ENCODE results near the gene PSMA5.
"Not testable (repeated sequence)": the region's sequence is repeated elsewhere in the genome, so short reads cannot be mapped to it uniquely, and the experiment has no call there.

Gene PSMA5

DNA sequence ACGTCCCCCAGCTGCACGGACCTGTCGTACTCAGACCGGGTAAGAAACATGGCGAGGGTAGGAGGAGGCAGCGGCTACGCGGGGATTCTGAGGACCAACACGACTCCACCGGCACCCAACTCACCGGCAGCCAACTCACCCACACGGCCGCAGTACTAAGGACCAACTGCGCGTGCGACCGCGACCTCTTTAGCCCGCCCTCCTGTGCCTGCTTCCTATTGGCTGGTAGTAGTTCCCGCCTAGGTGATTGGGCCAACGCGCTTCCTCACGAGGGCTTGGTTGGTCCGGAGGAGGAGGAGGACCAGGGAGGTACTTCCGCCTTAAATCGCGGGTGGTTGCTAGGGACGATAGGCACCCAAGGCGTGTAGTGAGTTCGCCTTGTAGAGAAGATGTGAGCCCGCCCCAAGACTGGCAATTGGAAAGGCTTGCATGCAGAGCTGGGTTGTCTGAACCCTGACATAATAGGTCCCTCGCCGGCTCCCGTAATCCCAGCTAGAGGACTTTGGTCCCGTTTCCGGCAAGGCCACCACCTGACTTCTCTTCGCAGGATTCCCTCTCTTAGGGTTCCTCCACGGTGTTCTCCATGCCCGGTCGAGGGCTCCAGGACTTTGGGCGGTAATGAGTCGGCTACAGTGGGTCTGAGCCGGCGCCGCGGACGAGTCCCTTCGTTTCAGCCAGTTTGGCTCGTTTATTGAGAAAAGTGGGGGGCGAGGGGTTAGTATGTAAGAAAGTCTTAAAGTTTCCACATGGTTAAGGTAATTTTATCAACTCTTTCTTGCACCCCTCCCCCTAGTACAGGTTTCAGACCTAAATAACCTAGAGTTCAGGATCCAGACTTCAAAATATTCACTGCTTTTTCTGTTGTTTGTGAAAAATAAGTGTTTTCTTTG, at the start of gene PSMA5:
TSS of gene PSMA5 (minus strand) at position 168 of the 890 bp plus-strand sequence. CDS start at position 50, 118 bp downstream.
- DNase-seq = peak; percentile 98

DNA sequence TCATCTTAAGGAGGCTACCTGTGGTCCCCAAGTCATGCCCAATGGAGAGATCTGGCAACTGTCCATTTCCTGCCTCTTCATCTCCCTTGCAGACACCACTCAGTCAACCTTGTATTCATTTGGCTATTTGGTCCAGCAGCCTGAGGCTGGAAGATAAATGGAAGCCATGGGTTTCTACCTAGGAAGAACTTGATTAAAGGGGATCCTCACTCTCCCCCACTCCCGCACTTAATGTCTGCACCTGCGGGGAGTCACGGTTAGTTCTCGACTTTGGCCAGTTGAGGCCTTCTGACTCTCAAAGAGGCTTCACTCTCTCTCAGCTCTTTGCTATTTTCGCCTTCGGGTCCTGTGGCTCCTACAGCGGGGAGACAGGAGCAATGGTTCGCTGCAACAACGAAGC, 49.0 kb upstream of the PSMA5 start:
- DNase-seq = no peak

DNA sequence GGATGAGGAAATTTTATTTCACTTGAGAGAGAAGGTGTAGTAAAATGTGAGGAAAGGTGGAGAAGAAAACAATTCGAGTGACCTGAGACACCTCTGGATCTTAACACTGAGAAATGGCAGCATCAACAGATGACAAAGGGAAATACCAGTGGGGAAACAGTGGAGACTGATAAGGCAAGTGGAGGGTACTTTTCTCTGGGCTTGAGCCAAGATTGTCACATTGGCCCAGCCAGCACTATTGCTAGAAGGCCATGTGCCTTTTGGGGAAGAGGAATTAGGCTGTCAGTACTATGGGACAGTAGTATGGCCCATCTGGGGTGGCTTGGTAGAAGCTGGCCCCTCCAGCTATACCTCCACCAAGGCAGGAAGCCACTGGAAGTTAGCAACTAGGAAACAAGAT, 48.4 kb upstream of the PSMA5 start:
- DNase-seq = no peak

DNA sequence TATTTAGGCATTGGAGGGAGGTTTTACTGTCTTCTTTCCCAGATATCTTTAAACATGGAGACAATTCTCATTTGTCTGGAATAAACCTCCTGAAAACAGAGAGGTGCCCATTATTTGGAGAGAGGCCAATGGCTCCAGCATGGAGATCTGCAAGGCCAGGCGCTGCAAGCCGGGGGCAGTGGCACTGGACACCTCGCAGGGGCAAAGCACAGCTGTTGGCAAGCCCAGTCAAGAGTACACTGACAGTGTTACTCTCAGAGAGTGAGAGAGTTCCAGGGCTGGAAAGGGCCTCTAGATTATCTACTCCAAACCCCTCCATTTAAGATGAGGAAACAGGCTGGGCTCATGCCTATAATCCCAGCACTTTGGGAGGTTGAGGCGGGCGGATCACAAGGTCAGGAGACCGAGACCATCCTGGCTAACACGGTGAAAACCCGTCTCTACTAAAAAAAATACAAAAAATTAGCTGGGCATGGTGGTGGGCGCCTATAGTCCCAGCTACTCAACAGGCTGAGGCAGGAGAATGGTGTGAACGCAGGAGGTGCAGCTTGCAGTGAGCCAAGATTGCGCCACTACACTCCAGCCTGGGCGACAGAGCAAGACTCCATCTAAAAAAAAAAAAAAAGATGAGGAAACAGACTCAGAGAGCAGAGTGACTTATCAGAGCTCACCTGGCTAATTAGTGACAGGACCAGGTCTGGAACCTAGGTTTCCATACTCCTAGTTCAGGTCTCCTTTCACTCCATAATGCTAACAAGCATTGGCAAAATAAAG, 47.2 kb upstream of the PSMA5 start:
- DNase-seq = not testable (repeated sequence)

DNA sequence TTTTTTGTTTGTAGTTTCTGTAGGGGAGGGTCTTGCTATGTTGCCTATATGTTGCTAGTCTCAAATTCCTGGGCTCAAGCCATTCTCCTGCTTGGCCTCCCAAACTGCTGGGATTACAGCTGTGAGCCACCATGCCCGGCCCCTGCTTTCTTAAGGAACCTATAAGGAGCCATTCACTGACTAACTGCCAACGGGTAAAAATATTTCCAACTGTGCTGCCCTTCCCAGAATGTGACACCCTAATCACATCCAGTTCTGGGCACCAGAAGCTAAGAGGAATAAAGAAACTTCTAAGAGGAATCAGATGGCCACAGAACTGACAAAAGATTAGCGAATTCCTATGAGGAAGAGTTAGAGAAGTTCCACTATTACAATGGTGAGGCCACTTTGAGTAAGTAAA, 46.5 kb upstream of the PSMA5 start:
- no peak for DNase-seq

DNA sequence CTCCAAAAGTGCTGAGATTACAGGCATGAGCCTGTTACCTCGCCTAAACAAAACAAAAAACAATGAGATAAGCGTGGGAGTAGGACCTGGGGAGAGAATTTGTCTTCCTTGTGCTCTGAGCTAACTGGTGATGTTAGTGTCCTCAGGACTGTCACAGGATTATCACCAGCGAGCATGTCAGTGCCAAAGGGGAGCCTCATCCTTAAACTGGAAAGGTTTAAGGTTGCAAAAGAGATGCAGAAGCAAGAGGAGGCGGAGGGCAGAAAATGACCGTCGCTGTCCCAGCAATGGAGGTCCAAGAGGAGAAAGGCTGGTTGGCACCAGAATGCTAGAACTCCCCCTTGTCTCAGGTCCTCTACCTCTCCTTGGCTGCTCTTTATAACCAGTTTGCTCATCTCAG, 44.0 kb upstream of the PSMA5 start:
- no peak for DNase-seq

DNA sequence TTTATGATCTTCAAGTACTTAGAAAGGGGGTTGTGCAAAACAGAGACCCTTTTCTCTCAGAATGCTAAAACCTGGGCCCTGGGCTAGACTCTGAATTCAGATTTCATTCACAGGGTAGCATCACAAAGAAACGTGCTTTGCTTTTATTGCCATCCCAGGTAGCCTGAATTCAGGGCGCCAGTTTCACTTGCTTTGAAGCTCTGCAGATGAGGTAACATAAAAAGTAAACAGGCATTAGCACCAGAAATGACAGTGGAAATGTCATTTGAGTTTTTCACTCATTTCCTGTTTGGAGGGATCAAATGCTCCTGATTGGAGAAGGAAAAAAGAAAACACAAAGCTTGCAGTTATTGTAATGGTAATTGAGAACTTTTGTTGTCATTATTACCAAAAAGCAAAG, 42.7 kb upstream of the PSMA5 start:
- no peak for DNase-seq

DNA sequence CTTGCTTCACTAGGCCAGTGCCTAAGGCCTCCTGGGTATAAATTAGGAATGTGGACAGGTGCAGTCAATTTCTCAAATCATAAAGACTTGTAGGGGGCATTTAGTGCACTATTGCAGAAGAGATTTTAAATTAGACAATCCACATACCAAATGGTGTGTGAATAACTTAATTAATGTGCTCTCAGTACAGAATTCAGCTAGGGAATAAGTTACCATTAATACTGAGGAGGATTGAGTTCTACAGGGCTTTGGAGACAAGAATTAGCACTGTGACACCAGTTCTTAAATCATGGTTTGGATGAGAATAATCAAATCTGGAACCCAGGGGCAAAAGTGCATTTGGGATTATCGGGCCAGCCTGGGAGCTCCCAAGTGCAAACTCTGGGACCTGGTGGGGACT, 41.8 kb upstream of the PSMA5 start:
- no peak for DNase-seq

DNA sequence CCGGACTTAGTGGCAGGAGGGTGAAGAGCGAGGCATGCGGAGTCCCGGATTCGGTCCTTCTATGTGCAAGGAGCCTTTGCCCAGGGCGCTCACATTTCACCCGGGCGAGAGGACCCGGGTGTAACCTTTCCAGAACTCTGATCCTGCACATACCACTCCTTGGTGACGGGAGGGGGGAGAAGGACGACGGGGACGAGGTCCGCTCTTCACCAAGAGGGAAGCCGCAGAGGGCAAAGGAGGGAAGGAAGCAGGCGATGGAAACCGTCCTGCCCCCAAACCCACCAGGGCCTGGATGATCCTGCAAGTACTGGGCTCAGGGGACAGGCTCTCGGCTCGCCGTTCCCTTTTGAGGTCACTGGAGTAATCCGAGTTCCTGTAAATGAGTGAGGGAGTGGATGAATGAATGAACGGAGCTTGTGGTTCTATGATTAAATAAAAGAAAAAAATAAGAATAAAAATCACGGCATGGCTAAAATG, 41.1 kb upstream of the PSMA5 start:
- DNase-seq = no peak

DNA sequence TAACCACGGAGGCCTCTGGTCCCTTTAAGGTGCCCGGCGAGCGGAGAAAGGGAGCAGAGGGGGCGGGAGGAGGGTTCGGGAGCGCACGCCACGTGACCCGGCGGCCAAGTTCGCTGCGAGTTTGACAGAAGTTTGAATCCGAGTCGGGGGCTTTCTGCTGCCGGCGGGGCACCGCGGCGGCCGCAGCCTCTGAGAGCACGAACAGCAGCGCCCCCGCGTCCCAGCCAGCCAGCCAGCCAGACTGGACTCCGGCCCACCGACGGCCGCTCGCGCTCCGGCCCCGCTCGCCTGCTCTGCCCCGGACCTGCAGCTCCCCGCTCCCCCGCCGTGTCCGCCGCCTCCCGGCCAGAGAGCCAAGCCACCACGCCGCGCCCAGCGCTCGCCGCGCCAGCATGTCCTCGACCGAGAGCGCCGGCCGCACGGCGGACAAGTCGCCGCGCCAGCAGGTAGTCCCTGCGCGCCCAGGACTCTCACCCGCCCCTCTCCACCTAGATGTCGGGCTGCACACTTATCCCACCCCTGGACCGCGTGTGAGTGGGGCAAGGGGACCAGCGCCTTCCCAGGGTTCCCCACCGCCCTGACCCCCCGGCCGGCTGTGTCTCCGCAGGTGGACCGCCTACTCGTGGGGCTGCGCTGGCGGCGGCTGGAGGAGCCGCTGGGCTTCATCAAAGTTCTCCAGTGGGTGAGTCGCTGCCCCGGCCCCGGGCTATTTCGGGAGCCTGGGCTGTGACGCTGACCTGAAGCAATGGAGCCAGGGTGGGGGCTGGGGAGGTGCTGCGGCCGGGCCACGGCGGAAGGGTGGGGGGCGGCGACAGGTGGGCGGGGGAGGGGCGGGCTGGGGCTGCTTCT, 40.4 kb upstream of the PSMA5 start, which contains the start of gene SYPL2:
TSS of gene SYPL2 (plus strand) at position 95 of the 849 bp plus-strand sequence. CDS start at position 393, 298 bp downstream.
- DNase-seq = no peak

DNA sequence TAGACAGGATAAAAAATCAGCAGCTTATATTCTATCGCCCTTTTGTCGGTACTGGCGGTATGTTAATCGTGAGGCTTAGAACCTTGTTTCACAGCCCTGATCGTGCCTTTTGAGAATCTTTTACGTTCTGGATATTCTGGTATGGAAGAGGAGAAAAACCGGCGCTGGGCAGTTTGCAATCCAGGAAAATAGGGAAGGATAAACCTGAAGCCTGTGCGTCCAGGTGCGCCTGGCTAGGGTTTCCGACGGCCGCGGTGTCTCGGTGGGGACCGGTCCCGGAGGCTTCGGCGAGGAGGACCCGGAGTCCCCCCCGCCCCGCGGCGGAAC, 39.8 kb upstream of the PSMA5 start:
- no peak for DNase-seq

DNA sequence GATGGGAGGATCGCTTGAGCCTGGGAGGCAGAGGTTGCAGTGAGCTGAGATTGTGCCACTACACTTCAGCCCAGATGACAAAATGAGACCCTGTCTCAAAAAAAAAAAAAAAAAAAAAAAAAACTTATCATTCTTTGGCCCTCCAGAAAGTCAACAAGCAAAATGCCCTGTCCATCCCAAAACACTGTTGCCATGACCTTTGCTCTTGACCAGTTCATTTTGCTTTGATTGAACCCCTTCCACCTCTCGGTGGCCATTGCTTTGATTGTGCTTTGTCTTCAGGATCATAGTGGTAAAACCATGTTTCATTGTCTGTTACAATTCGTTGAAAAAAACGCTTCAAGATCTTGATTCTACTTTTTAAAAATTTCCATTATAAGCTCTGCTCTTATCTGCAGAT, 31.6 kb upstream of the PSMA5 start:
- DNase-seq = no peak

DNA sequence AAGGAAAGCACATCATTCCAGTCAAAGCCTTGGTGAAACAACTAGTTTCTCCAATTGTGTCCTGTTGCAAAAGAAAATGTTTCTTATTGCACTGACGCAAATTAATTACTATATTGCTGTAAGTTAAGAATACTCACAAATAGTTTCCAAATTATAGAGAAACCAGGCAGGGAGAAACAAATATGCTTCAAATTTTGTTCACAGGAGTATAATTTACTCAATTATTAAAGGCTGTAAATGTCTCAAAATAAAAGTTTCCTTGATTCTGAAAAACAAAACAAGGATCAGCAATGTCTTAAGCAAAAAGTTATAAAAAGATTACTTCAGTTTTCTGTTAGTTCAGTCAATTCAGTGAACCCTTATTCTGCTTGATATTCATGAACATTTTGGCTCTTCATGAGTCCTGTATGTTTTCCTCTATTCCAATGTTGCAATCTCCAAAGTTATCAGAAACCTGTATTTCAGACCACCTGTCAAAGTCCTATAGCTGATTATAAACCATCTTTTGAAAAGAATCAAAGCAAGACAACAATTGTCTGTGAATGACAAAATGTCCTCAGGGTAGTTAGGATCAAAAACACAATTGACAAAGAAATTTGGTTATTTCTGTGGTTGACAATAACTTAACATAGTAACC, 28.4 kb upstream of the PSMA5 start:
- DNase-seq = no peak

DNA sequence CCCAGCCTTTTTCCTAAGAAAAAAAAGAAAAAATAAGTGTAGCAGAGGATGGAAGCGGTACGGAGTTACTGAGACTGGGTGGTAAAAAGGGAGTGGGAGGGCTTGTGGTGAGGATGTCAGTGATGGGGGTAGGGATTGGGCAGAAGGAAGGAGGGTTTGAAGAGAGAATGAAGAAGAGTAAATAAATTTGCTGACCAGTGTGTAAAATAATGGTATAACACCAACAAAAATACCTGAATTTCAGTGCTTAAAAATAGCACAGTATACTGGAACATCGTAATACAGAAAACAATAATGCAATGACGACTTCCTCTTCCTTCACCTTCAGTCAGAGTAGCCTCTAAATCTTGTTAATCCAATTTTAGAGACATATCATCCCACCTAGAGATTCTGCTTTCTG, 21.3 kb upstream of the PSMA5 start:
- DNase-seq = no peak

DNA sequence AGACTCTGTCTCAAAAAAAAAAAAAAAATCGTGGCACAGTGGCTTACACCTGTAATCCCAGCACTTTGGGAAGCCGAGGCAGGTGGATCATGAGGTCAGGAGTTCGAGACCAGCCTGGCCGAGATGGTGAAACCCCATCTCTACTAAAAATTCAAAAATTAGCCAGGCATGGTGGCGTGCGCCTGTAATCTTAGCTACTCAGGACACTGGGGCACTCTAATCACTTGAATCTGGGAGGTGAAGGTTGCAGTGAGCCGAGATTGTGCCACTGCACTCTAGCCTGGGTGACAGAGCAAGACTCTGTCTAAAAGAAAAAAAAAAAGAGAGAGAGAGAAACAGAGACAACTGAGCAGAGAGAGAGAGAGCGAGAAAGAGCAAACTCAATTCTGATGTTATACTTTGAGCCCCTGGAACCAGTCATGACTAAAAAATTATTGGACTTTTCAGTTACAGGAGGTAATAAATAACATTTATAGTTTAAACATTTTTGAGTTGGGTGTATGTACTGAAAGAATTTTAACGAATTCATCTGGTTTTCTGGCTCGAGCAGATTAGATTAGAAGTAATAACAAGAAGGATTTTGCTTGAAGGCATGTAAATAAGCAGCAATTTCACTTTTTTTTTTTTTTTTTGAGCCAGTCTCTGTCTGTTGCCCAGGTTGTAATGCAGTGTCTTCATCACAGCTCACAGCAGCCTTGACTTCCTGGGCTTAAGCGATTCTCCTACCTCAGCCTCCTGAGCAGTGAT, 19.9 kb upstream of the PSMA5 start:
- DNase-seq = not testable (repeated sequence)

DNA sequence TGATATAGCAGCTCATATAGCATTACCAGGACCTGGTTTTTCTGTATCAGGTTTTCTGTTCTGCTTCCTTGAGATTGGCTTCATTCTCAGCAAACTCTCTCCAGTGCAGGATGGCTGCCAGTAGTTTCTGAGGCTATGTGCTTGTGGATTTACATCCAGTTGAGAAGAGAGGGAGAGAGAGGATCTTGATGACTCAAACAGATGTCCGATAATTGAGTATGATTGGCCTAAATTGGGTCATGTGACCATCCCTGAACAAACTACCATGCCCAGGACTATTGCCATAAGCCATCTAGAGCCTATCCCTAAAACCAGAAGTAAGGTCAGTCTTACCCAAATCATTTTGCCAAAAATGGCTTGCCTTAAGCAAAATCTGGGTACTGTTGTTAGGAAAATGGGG, 18.1 kb upstream of the PSMA5 start:
- DNase-seq = no peak

DNA sequence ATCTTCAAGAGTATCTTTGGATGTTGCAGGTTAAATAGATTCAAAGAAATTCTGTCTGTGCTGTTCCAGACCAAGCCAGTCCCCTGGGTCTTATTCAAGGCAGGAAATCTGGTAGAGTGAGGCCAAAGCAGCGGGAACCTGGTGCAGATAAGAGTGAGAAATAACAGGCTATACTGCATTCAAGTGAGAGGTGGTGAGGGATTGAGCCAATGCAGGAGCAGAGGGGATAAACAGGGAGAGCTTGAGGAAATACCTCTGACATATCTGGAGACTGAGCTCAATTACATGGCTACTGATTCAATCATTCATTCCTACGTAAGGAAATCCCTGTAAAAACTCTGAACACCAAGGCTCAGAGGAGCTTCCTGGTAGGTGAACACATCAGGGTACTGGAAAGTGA, 17.2 kb upstream of the PSMA5 start:
- DNase-seq = no peak

DNA sequence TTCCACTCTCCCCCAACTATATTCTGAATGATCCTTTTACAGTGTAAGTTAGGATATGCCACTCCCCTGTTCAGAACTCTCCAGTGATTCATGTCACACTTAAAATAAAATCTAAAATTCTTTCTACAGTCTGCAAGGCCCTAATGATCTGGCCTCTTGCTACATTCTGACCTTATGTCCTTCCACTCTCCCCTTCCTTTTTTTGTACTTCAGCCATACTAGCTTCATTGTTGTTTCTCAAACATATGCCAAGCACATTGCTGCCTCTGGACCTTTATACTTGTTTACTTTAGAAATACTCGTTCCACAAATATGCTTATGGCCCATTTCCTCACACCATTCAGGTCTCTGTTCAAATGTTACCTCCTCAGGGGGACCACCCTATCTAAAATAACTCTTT, 14.8 kb upstream of the PSMA5 start:
- DNase-seq = no peak

DNA sequence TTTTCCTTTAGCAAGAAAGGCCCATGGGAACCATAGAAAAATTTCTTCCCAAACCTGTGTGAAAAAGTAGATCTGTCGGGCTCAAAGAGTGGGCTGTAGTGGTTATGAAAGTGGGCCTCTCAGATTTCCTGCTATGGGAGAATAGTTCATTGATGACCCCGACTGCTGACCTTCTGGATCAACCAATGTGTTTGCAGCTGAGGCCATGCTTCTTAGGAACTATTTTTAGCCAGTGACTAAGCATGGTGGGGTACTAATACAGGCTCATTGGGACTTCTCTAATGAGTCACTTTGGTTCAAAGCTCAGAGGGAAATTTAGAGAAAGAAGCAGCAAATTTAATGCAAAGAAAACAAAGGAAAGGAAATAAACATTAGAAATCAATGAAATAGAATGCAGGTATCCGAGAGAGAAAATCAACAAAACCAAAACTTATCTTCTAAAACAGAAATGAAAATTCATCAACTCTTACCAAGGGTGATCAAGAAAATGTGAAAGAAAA, 12.6 kb upstream of the PSMA5 start:
- DNase-seq = no peak

DNA sequence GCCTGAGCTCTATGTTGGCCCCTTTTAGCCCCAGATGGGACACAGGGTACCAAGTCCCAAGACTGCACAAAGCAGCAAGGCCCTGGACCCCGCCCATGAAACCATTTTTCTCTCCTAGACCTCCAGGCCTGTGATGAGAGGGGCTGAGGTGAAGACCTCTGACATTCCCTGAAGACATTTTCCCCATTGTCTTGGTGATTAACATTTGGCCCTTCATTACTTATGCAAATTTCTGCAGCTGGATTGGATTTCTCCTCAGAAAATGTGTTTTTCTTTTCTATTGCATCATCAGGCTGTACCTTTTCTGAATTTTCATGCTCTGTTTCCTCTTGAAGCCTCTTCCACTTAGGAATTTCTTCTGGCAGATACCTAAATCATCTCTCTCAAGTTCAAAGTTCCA, 8.2 kb upstream of the PSMA5 start:
- no peak for DNase-seq

DNA sequence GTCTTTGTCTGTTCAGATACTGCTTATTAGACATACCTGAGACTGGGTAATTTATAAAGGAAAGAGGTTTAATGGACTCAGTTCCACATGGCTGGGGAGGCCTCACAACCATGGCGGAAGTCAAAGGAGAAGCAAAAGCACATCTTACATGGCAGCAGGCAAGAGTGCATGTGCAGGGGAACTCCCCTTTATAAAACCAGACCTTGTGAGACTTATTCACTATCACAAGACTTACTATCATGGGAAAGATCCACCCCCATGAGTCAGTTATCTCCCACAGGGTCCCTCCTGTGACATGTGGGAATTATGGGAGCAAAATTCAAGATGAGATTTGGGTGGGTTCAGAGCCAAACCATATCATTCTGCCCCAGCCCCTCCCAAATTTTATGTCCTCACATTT, 7.1 kb upstream of the PSMA5 start:
- DNase-seq = no peak

DNA sequence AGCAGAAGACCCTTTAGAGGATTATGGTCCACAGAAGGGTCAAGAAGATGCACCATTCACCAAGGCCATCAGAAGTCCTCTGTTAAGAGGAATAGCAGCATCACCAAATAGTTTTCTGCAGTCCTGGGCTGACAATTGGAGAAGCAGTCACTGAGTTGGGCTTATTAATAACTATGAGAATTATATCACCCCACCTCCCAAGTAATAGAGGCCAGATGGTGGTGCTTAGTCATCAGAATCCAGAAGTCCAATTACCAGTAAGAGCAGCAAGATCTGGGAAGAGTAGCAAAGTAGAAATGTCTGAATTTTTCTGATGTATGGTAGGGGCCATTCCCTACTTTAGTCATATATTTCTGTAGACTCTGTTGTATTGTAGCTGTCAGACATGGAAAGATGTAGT, 6.1 kb upstream of the PSMA5 start:
- DNase-seq = no peak

All from stimulated activated naive CD4-positive, alpha-beta T cell treated with Interleukin-2 at 50 U/mL for 16 hours (primary cell).